HG02840 (cell line): ENCODE results near the gene MRPS18B.
"Not testable (repeated sequence)": the region's sequence is repeated elsewhere in the genome, so short reads cannot be mapped to it uniquely, and the experiment has no call there.

Experiments
- ATAC-seq: cut with Tn5 transposase; IDR thresholded peaks from one replicate; pipeline ENCODE4 v1.9.1; 2021; ENCODE audit warnings: mild to moderate bottlenecking, moderate library complexity, moderate number of reproducible peaks; ENCODE audit not compliant: unreplicated experiment, low FRiP score

Gene MRPS18B

GRCh38 chr6:30626484-30627366 is 9.1 kb downstream of the MRPS18B start, which contains the start of gene ATAT1:
TSS of gene ATAT1 (plus strand) at chr6:30626874.
- peak; percentile 81 for ATAC-seq

GRCh38 chr6:30635834-30636233 is 18.2 kb downstream of the MRPS18B start:
- ATAC-seq = no peak

GRCh38 chr6:30640481-30640880 is 22.8 kb downstream of the MRPS18B start:
- no peak for ATAC-seq

- no peak for ATAC-seq
Observed at GRCh38 chr6:30641048-30641447, 23.4 kb downstream of the MRPS18B start.

- ATAC-seq = no peak
Observed at GRCh38 chr6:30643656-30644055, 26.0 kb downstream of the MRPS18B start.

GRCh38 chr6:30644769-30645168 is 27.1 kb downstream of the MRPS18B start:
- ATAC-seq = no peak

GRCh38 chr6:30645989-30646388 is 28.3 kb downstream of the MRPS18B start:
- ATAC-seq = no peak

- peak; percentile 50 for ATAC-seq
Observed at GRCh38 chr6:30646450-30647241, 29.0 kb downstream of the MRPS18B start, which contains the start of gene C6orf136. TSS of gene C6orf136 (plus strand) at chr6:30647133. CDS start at chr6:30647232, 99 bp downstream.

- peak; percentile 68 for ATAC-seq
Observed at GRCh38 chr6:30647242-30648116, 29.8 kb downstream of the MRPS18B start.

- ATAC-seq = no peak
Observed at GRCh38 chr6:30651143-30651542, 33.5 kb downstream of the MRPS18B start.

GRCh38 chr6:30654798-30655742 is 37.4 kb downstream of the MRPS18B start:
- ATAC-seq = no peak

GRCh38 chr6:30655743-30656094 is 38.1 kb downstream of the MRPS18B start:
- no peak for ATAC-seq

- ATAC-seq = no peak
Observed at GRCh38 chr6:30656513-30656912, 38.9 kb downstream of the MRPS18B start.

GRCh38 chr6:30657454-30657853 is 39.8 kb downstream of the MRPS18B start:
- no peak for ATAC-seq

GRCh38 chr6:30657922-30658321 is 40.3 kb downstream of the MRPS18B start:
- not testable (repeated sequence) for ATAC-seq

- ATAC-seq = no peak
Observed at GRCh38 chr6:30664994-30665767, 47.5 kb downstream of the MRPS18B start.

GRCh38 chr6:30666300-30666699 is 48.7 kb downstream of the MRPS18B start:
- not testable (repeated sequence) for ATAC-seq

GRCh38 chr6:30670760-30671527 is 53.3 kb downstream of the MRPS18B start:
- ATAC-seq = no peak
